T follicular helper cell (primary cell): ENCODE data around the gene SCGB1D2.
"Not testable (repeated sequence)": the region's sequence is repeated elsewhere in the genome, so short reads cannot be mapped to it uniquely, and the experiment has no call there.

Experiments used
- DNase-seq: peaks from one replicate; pipeline ENCODE4 v3.0.0-alpha.2; 2020; ENCODE audit warnings: low read depth
- total RNA-seq, 2 experiments: gene quantifications; one replicate each; lab custom pipeline; 2026; lab: John Stamatoyannopoulos, UW

SCGB1D2 gene
- 0 reads per million in 2 experiments for total RNA-seq

GRCh38 chr11:62242021-62242420 lies at the start of gene SCGB1D2:
SCGB1D2 (plus strand) TSS chr11:62242239; CDS start chr11:62242308, 69 bp downstream.
- no peak for DNase-seq

GRCh38 chr11:62193952-62194351 lies 48.1 kb upstream of the SCGB1D2 start:
- no peak for DNase-seq

GRCh38 chr11:62195010-62195409 lies 47.0 kb upstream of the SCGB1D2 start:
- DNase-seq: not testable (repeated sequence)

DNA sequence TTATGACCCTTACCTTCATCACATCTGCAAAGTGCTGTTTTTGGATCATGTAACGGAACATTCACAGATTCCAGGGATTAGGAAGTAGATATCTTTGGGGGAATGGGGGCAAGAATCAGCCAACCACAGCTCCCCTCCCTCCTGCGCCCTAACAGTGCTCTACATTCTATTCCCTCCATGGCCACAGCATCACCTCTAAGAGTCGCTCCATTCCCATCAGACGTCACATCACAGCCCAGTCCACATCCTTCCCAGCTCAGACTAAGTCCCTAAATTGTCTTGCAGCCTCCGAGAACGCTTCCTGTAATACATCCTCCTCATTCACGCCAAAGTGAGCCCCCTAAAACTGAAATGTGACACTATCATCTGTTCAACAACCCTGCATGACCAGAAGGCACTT lies 46.1 kb upstream of the SCGB1D2 start:
- DNase-seq: no peak

GRCh38 chr11:62197400-62197799 lies 44.6 kb upstream of the SCGB1D2 start:
- DNase-seq: not testable (repeated sequence)

- DNase-seq: no peak
Measured at GRCh38 chr11:62201376-62201775, 40.7 kb upstream of the SCGB1D2 start.

GRCh38 chr11:62202910-62203309 lies 39.1 kb upstream of the SCGB1D2 start:
- DNase-seq: no peak

- no peak for DNase-seq
Measured at GRCh38 chr11:62204430-62204829, 37.6 kb upstream of the SCGB1D2 start.

- DNase-seq: no peak
Measured at GRCh38 chr11:62205441-62205840, 36.6 kb upstream of the SCGB1D2 start.

DNA sequence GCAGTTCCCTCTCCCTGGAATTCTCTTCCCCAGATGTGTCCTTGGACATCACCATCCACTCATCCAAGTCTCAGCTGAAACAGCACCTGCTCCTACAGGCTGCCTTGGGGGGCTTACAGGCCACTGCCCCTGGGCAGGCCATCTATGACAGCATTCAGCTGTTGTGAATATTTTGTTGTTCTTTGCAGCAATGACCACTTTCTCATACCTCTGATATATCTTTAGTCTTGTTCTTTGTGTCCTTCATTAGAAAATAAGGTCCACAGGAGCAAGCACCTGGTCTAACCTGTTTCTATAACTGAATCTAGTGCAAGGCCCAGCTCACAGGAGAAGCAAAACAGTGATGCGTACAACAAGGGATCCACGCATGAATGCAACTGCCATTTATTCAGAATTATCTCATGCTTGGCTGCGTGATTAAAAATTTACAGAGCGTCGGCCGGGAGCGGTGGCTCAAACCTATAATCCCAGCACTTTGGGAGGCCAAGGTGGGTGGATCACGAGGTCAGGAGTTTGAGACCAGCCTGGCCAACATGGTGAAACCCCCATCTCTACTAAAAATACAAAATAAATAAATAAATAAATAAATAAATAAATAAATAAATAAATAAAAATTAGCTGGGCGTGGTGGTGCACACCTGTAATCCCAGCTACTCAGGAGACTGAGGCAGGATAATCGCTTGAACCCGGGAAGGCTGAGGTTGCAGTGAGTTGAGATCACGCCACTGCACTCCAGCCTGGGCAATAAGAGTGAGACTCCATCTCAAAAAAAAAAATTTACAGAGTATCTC lies 35.6 kb upstream of the SCGB1D2 start:
- not testable (repeated sequence) for DNase-seq

- DNase-seq: no peak
Measured at GRCh38 chr11:62208785-62209144, 33.3 kb upstream of the SCGB1D2 start.

DNA sequence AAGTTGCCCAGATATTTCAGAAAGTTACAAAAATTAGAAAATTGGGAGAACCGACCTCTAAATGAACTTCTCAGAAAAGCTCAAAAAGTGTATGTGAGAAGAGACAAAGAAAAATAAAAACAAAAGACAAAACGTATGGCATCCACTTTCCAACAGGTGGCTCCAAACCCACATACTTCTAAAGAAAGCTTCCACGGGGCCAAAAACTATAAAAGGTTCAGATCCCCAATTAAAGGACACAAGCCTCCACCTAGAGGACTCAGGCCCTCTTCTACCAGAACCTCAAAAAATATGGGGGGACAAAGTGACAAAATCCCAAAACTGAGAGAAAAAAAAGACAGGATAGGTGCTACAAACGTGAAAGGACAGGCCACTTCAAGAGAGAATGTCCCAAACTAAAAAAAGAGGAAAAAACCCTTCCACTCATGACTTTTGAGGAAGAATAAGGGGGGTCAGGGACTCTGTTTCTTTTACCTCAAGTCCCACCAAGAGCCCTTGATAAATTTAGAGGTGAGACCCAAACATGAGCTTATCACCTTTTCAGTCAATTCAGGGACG lies 24.8 kb upstream of the SCGB1D2 start:
- DNase-seq: no peak

DNA sequence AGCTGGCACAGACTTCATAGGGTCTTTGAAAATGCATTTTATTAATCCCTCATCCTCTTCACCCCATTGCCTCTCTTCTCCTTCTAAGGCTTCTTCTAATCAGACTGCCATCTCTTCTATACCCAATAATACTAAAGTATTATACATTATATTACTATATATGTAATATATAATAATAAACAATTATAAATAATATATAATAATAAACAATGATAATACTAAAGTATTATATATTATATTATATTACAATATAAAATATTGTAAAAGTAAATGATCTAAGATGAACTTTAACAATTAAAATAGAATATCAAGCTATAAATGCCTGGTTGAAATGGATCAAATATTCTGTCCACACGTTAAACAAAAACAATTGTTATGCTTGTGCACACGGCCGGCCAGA lies 20.5 kb upstream of the SCGB1D2 start:
- no peak for DNase-seq

GRCh38 chr11:62223095-62223494 lies 18.9 kb upstream of the SCGB1D2 start:
- no peak for DNase-seq

DNA sequence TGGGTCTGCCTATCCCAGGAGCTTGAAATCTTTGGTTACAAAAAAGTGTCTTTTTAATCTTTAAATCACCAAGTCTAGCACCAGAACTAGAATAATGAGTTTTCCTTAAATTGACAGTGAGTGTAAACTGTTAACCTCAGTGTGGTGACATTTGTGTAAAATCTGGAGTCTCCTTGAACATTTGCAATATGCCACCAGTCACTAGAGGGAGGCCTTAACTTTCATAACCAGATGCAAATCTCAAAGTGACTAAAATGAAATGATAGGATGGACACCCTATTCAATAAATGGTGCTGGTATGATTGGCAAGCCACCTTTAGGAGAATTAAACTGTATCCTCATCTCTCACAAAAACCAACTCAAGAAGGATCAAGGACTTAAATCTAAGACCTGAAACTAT lies 8.3 kb upstream of the SCGB1D2 start:
- no peak for DNase-seq

DNA sequence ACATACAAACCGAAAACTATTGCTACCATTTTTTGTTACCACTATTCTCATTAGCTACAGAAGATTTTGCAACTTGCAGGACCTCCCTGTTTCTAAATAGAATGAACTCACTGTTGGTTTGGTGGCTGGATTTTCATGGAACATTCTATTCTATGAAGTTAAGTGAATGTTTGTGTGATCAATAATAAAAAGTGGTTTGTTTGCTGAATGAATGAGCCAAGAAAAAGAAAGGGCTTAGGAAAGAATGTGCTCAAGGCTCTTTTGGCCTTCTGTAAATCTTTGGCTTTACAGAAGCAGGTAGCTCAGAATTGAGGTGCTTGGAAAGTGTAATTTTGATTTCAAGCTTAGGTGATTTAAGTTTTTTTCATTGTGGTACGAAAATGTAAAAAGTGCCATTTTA lies 5.9 kb upstream of the SCGB1D2 start:
- DNase-seq: no peak

DNA sequence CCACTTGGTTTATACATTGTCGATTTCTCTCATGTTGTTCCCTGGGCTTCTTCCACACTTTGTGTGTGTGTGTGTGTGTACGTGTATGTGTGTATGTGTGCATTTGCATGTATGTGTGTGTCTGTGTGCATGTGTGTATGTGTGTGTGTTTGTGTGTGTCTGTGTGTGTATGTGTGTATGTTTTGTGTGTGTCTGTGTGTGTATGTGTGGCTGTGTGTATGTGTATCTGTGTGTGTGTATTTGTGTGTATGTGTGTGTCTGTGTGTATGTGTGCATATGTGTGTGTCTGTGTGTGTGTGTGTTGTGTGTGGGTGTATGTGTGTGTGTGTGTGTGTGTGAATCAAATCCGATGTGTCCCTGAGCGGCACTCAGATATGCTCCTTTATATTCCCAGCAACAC lies 4.5 kb upstream of the SCGB1D2 start:
- no peak for DNase-seq

DNA sequence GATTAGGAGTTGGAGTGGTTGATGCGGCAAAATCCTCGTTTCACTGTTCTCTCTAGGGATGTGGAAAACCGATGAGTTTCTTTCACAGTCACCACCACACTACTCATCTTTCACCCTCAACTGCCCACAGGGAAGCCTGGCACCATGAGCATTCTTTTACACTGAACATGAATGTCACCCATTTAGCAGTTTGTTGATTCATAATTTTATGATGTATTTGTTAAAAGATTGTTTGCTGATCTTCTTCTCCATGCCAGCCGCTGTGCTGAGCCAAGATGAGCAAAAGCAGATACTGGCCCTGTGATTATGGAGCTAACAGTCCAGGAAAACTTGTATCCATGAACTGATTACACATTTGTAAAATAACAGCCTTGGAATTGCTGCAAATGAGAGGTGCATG lies 3.9 kb upstream of the SCGB1D2 start:
- DNase-seq: no peak

- DNase-seq: no peak
Measured at GRCh38 chr11:62241095-62241494, 944 bp upstream of the SCGB1D2 start.

DNA sequence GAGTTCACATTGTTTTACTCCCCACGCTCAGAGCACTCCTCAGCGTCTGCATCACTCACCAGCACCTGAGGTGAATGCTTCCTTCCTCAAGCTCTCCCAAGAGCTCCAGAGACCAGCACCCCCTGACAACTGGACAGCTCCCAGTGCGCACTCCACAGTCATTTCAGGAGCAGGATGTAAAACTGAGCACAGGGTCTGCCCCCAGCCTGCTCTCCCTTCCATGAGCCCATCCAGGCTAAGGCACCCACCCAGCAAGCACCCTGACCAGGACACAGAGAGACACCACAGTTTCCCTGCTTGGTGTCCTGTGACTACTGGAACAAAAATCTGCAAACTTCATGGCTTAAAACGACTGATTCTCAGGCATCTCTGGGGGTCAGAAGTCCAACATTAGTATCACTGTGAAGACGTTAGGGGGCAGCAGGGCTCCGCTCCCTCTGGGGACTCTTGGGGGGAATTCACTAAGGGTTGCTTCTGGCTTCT lies 3.3 kb downstream of the SCGB1D2 start:
- no peak for DNase-seq

DNA sequence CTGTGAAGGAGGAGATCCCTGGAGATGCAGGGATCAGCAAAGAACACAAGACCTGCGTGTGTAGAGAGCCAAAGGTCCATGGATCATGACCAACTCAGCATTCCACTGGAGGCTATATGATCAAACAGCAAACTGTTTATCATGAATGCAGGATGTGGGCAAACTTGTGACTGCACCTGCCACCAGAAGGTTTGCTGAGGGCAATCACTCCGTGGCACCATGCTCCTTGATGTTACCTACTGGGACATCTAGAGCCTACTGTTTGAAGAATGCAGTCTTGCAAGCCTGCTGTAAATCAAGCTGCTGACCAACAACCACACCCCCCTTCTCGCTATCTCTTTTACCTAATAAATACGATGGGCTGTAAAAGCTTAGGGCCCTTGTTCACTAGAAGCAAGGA lies 9.7 kb downstream of the SCGB1D2 start:
- DNase-seq: no peak

DNA sequence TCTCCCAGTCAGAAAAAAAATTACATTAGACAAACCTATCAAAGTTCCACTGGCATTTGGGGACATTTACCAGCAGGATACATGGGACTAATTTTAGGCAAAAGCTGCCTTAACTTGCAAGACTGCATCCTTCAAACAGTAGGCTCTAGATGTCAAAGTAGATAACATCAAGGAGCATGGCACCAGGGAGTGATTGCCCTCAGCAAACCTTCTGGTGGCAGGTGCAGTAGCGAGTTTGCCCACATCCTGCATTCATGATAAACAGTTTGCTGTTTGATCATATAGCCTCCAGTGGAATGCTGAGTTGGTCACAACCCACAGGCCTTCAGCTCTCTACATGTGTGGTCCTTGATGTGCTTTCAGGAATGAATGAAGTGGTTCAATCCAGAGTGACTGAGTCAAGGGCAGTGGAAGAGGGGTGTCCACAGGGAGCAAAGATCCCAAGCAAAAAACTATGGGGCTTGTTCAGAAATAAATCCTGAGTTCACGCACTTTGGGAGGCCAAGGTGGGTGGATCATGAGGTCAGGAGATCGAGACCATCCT lies 12.0 kb downstream of the SCGB1D2 start:
- DNase-seq: no peak

DNA sequence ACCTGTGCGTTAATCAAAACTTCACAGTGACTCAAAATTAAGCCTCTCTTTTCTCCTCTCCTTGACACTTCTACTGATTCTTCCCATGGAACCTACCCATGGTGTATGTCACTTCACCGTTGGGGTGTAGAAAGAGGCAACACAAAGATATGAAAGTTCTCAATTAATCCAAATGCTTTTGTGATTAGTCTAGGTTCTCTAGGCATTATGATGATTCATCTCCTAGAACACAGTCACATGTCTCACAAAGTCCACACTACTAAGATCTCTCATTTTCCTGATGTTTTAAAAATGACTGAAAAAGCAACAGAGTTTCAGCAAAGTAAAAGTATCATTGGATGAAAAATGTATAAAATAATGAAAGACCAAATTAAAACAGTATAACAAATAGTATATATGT lies 14.2 kb downstream of the SCGB1D2 start:
- DNase-seq: no peak
